ENCODE measurements around the gene CDH2.

Gene CDH2

GRCh38 chr18:28151434-28151833, 25.5 kb downstream of the CDH2 start:
- no peaks in the 10 kb centered on the region for H3K9me2 ChIP-seq (replicated peaks; ENCODE audit: insufficient read depth, low read length)
- H4K20me1 ChIP-seq (ENCODE audit: low read depth, low read length): no peaks in the 10 kb centered on the region
- H3F3A ChIP-seq (ENCODE audit: insufficient read depth): no peaks in the 10 kb centered on the region
- no peak overlapping the region for H3K4me3 ChIP-seq (ENCODE audit: insufficient read depth, low read length, poor library complexity, severe bottlenecking)
- H3K9me3 ChIP-seq (ENCODE audit: insufficient read depth, low read length): no peaks in the 10 kb centered on the region
- no peaks in the 10 kb centered on the region for H3K79me2 ChIP-seq (ENCODE audit: insufficient read depth, low read length)
- no peaks in the 10 kb centered on the region for H3K36me3 ChIP-seq (ENCODE audit: low read length)
- TF ChIP-seq CTCF (IDR thresholded peaks at IDR 0.05; ENCODE audit: insufficient read depth, low read length, poor library complexity, severe bottlenecking) (no peak), EZH2phosphoT487 (conservative IDR thresholded peaks at IDR 0.05; ENCODE audit: low read length) (no peak)
- no peak overlapping the region for H3K9ac ChIP-seq (ENCODE audit: low read length)
- H3K4me2 ChIP-seq (ENCODE audit: low read depth, low read length, poor library complexity, severe bottlenecking): no peak overlapping the region
- no peaks in the 10 kb centered on the region for H3K27me3 ChIP-seq (ENCODE audit: low read length)
- H3K27ac ChIP-seq (ENCODE audit: low read depth, low read length): no peak overlapping the region
- no peak overlapping the region for H2AFZ ChIP-seq (ENCODE audit: low read depth, low read length, severe bottlenecking)

- Histone ChIP-seq H3K9me3 (ENCODE audit: insufficient read depth, low read length) (no peaks in the 10 kb centered on the region), H2AFZ (ENCODE audit: low read depth, low read length, severe bottlenecking) (no peak overlapping the region), H3K27me3 (ENCODE audit: low read length) (no peaks in the 10 kb centered on the region), H3K4me2 (ENCODE audit: low read depth, low read length, poor library complexity, severe bottlenecking) (no peak overlapping the region), H3K9ac (ENCODE audit: low read length) (no peak overlapping the region), H3K79me2 (ENCODE audit: insufficient read depth, low read length) (no peaks in the 10 kb centered on the region), H4K20me1 (ENCODE audit: low read depth, low read length) (no peaks in the 10 kb centered on the region), H3F3A (ENCODE audit: insufficient read depth) (no peaks in the 10 kb centered on the region), H3K4me3 (ENCODE audit: insufficient read depth, low read length, poor library complexity, severe bottlenecking) (no peak overlapping the region), H3K9me2 (replicated peaks; ENCODE audit: insufficient read depth, low read length) (no peaks in the 10 kb centered on the region), H3K27ac (ENCODE audit: low read depth, low read length) (no peak overlapping the region), H3K36me3 (ENCODE audit: low read length) (no peaks in the 10 kb centered on the region)
- TF ChIP-seq CTCF (IDR thresholded peaks at IDR 0.05; ENCODE audit: insufficient read depth, low read length, poor library complexity, severe bottlenecking): no peak
Measured at GRCh38 chr18:28150925-28151324, 26.0 kb downstream of the CDH2 start.

GRCh38 chr18:28149810-28150420, 27.0 kb downstream of the CDH2 start:
- H3K36me3 ChIP-seq (ENCODE audit: low read length): no peaks in the 10 kb centered on the region
- no peaks in the 10 kb centered on the region for H3K9me2 ChIP-seq (replicated peaks; ENCODE audit: insufficient read depth, low read length)
- H3K4me2 ChIP-seq (ENCODE audit: low read depth, low read length, poor library complexity, severe bottlenecking): no peak overlapping the region
- H3F3A ChIP-seq (ENCODE audit: insufficient read depth): no peaks in the 10 kb centered on the region
- H3K27me3 ChIP-seq (ENCODE audit: low read length): no peaks in the 10 kb centered on the region
- no peak overlapping the region for H3K27ac ChIP-seq (ENCODE audit: low read depth, low read length)
- no peaks in the 10 kb centered on the region for H4K20me1 ChIP-seq (ENCODE audit: low read depth, low read length)
- H3K9me3 ChIP-seq (ENCODE audit: insufficient read depth, low read length): no peaks in the 10 kb centered on the region
- H2AFZ ChIP-seq (ENCODE audit: low read depth, low read length, severe bottlenecking): no peak overlapping the region
- H3K4me3 ChIP-seq (ENCODE audit: insufficient read depth, low read length, poor library complexity, severe bottlenecking): no peak overlapping the region
- TF ChIP-seq EZH2phosphoT487 (conservative IDR thresholded peaks at IDR 0.05; ENCODE audit: low read length) (no peak), CTCF (IDR thresholded peaks at IDR 0.05; ENCODE audit: insufficient read depth, low read length, poor library complexity, severe bottlenecking) (no peak)
- no peak overlapping the region for H3K9ac ChIP-seq (ENCODE audit: low read length)
- H3K79me2 ChIP-seq (ENCODE audit: insufficient read depth, low read length): no peaks in the 10 kb centered on the region
